ELR (cell line): ENCODE measurements around the gene FAM227B.
"Not testable (repeated sequence)": the region's sequence is repeated elsewhere in the genome, so short reads cannot be mapped to it uniquely, and the experiment has no call there.

ENCODE experiments used
- DNase-seq: peaks from one replicate; pipeline ENCODE4 v3.0.0-alpha.2; 2015; ENCODE audit warnings: low read depth

The FAM227B gene

GRCh38 chr15:49620658-49621368 lies at the start of gene FAM227B, which contains the start of gene DTWD1:
Gene FAM227B, minus strand, starts transcription at chr15:49620818. Its CDS starts 5,647 bp downstream, at chr15:49615171.
Gene DTWD1, plus strand, starts transcription at chr15:49621048. Its CDS starts 4,120 bp downstream, at chr15:49625168.
- DNase-seq = peak; percentile 97

DNA sequence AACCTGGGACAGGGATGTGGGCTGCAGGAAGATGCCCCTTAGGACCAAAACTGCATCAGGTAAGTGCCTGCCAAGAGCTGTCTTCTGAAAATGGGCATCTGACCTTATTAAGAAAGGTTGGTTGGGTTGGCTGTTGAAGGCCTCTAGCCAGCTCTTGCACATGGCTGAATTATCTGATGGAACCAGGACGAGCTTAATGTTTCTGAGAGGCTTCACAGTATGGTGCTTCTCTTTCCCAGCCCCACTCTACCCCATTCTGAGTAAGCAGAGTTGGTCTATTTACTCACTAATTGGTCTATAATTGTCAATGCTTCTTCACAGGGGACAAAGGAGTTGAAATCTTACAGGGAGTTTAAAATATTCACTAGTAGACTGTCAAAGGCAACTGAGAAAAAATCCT lies 48.7 kb upstream of the FAM227B start:
- DNase-seq = no peak

- not testable (repeated sequence) for DNase-seq
Measured at GRCh38 chr15:49666486-49666885, 45.9 kb upstream of the FAM227B start.

GRCh38 chr15:49664716-49665115 lies 44.1 kb upstream of the FAM227B start:
- no peak for DNase-seq

DNA sequence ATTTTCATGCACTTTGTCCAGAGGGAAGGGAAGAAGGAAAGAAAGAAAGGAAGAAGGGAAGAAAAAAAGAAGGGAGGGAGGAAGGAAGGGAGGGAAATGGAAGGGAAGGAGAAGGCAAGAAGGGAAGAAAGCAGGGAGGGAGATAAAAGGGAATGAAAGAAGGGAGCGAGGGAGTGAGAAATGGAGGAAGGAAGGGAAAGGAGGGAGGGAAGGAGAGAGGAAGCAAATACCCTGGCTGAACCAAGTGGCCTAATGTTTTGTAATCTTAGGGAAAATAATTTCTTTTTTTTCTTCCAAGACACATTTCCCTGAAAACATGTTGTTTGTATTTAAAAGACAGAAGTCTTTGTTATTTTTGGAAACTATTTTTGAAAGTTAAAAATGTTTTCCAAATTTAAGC lies 36.1 kb upstream of the FAM227B start:
- no peak for DNase-seq

- DNase-seq = no peak
Measured at GRCh38 chr15:49652922-49653321, 32.3 kb upstream of the FAM227B start.

DNA sequence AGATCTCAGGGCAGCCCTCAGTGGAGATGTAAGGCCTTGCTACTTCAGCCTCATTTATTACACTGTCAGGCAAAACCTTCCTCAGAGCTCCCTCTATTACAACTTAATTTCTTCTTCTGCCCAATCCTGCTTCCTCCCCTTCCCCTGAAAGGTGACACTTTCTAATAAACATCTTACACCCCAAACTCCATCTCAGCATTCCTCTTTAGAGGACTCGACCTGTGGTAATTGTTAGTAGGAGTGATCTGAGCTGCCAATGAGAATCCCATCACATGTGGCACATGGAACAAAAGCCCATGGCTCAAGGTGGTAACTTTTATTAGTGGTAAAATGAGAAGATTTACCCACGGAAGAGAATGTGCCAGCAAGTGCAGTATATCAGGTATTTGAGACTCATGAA lies 30.1 kb upstream of the FAM227B start:
- no peak for DNase-seq

- DNase-seq = no peak
Measured at GRCh38 chr15:49649987-49650386, 29.4 kb upstream of the FAM227B start.

DNA sequence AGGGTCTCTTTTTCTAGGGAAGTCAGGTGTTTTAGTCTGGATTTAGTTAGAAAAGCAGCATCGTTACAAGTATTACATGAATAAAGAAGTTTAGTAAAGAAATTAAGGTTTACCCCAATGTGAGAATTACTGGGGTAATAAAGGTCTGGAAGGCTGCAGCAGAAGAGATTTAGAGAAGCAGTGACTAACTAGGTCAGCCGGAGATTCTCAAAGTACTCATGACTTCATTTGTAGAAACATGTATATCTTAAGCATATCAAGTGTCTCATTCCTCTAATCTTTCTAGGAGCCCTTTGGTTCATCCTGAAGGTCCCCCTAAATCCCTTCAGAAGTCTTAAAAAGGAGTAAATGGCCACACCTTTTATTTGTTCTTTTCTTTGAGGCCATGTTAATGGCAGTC lies 26.3 kb upstream of the FAM227B start:
- no peak for DNase-seq

DNA sequence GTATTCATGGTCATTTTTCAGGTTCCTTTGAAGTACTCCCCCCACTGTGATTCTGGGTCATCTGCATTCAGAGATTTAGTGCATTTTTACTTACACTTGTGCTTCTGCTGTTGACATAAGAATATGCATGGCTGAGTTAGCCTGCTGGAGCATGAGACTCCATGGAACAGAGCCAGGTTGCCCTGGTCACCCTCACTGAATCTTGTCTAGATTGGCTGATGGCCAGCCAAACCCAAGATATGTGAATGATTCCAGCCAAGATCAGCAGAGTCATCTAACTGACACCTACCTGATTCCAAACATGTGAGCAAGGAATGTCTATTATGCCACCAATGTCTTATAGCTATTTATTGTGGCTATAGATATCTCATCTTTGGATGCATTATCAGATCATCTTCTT lies 25.3 kb upstream of the FAM227B start:
- DNase-seq = peak; percentile 57

GRCh38 chr15:49645277-49645676 lies 24.7 kb upstream of the FAM227B start:
- DNase-seq = no peak

DNA sequence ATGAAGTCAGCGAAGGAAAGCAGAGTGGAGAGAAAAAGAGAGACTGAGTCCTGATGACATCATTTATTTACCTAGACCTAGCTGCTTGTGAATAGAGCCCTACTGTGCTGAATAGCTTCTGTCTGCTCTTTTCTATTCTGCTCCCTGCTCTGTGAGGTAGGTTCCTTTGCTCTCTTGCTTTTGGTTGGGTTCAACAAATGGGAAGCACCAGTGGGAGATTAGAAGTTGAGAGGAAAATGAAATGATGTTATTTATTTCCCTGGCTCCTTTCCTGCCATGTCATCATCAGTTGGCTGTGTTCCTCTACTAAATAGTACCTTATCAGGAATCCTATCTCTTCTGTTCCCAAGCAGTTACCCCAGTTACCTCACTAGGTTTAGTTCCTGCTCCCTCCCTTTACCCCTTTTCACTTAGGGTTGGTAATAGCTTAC lies 23.8 kb upstream of the FAM227B start:
- DNase-seq = no peak

GRCh38 chr15:49637857-49638256 lies 17.2 kb upstream of the FAM227B start:
- DNase-seq = no peak

- no peak for DNase-seq
Measured at GRCh38 chr15:49628379-49628778, 7.8 kb upstream of the FAM227B start.

GRCh38 chr15:49627407-49627877 lies 6.8 kb upstream of the FAM227B start:
- peak; percentile 92 for DNase-seq

- DNase-seq = no peak
Measured at GRCh38 chr15:49625460-49626036, 4.9 kb upstream of the FAM227B start.

DNA sequence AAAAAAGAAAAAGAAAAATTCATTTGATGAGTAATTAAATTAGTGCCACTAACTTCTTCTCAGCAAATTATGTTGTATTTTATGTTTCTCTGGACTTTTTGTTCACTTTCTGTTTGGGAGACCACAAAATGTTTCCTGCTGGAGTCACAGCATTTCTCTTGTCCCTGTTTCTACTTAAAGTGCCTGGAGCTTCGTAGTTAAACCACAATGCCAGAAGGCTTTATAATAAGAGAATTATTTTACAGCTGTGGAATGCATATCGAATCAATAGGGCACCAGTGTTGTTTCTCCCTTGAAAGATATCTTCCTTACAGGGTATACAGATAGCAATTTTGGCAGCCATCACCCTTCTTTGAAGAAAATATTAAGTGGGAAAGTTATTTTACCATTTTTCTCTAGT lies 3.4 kb upstream of the FAM227B start:
- DNase-seq = peak; percentile 89

GRCh38 chr15:49622561-49622960 lies 1.9 kb upstream of the FAM227B start:
- peak; percentile 25 for DNase-seq

DNA sequence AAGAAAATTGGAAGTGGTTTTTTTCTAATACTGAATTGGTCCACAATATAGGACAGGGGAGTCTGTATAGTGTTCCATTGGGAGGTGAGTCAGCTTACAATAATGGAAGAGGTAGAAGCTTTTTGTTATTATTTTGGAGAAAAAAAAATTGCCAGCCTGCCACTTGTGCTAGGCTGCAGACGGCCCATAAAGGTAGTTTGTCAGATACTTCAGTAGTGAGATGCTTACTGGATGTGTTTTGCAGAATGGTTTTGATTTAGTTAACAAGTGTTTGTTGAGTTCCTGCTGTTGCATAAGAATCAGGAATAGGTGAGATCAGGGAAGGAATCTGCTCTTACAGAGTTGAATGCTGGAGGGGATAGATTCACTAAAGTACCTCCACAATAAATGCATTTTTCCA lies 1.3 kb upstream of the FAM227B start:
- peak; percentile 46 for DNase-seq

- DNase-seq = peak; percentile 25
Measured at GRCh38 chr15:49621401-49621811, 788 bp upstream of the FAM227B start.

- DNase-seq = peak; percentile 55
Measured at GRCh38 chr15:49620199-49620598, 419 bp downstream of the FAM227B start.

DNA sequence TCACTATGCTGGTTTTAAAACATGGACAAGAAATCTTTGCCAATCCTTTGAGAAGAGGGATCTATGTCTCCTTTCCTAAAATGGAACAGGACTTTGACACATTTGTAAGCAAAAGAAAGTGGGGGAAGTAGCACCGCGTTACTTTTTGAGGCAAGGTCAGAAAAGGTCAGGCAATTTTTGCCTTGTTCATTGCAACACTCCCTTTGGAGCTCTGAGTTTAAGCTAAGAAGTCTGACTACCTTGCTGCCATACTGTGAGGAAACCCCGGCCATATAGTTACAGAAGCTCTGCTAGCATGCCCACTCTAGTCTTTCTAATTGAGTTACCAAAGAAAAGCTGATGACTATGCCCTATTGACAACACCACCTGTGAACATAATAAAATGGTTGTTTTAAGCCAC lies 1.4 kb downstream of the FAM227B start:
- no peak for DNase-seq

GRCh38 chr15:49612240-49612639 lies 8.4 kb downstream of the FAM227B start:
- not testable (repeated sequence) for DNase-seq
